BLaER1 treated with 17β-estradiol and CSF1 and Interleukin-3, amounts not matched to agents 10 nM and 100 nM (cell line): ENCODE results near the gene PRKAR2B.
A peak's percentile ranks its signal among the peaks of the same experiment; 100 is the strongest.

ENCODE experiments used
- H3K27ac ChIP-seq, 11 experiments: shearing (Covaris generic); formaldehyde crosslinking; 2 replicates each; pipeline ENCODE4 v1.8.1; 2022
- H3K27me3 ChIP-seq, 11 experiments: shearing (Covaris generic); formaldehyde crosslinking; 2 replicates each; pipeline ENCODE4 v1.8.1; 2022
- H3K36me3 ChIP-seq, 11 experiments: shearing (Covaris generic); formaldehyde crosslinking; 2 replicates each; pipeline ENCODE4 v1.8.1; 2022
- H3K4me1 ChIP-seq, 10 experiments: shearing (Covaris generic); formaldehyde crosslinking; 2 replicates each; pipeline ENCODE4 v1.8.1; 2022
- H3K4me2 ChIP-seq, 11 experiments: shearing (Covaris generic); formaldehyde crosslinking; 2 replicates each; pipeline ENCODE4 v1.8.1; 2022
- H3K4me3 ChIP-seq, 10 experiments: shearing (Covaris generic); formaldehyde crosslinking; 2 replicates each; pipeline ENCODE4 v1.8.1; 2022
- H3K9ac ChIP-seq, 11 experiments: shearing (Covaris generic); formaldehyde crosslinking; 2 replicates each; pipeline ENCODE4 v1.8.1; 2022
- H3K9me3 ChIP-seq, 11 experiments: shearing (Covaris generic); formaldehyde crosslinking; replicated peaks in 1 of 11; 2 replicates each; pipeline ENCODE4 v1.8.1; 2022
- H4K20me1 ChIP-seq, 11 experiments: shearing (Covaris generic); formaldehyde crosslinking; 2 replicates each; pipeline ENCODE4 v1.8.1; 2022
- Cebpa-rat ChIP-seq, 11 experiments: shearing (Covaris generic); IDR thresholded peaks; 2 replicates each; pipeline ENCODE4 v1.8.1; 2022

Gene PRKAR2B

DNA sequence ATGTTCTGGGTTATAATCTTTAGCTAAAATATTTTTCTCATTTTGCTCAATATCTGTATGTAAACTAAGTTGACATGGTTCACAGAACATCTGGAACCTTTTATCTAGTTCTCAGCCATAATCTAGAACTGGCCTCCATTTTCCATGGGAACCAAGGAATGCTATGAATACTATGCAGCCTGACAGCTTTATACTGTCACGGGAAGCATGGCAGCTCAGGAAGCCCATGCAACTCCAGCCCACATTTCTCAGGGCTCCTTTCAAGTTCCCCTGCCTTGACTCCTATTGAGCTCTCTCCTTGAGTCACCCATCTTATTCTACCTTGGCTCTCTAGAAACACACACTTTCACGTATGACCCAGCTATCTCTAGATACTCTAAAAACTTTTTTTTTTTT, 36.6 kb upstream of the PRKAR2B start:
- no peak overlapping the region for H3K4me2 ChIP-seq
- H4K20me1 ChIP-seq, result no peaks in the 10 kb centered on the region
- H3K9ac ChIP-seq, result no peak overlapping the region
- H3K36me3 ChIP-seq, result no peaks in the 10 kb centered on the region
- no peak for TF ChIP-seq Cebpa-rat (IDR thresholded peaks at IDR 0.05)
- H3K27me3 ChIP-seq, result no peaks in the 10 kb centered on the region
- H3K27ac ChIP-seq, result no peak overlapping the region
- H3K9me3 ChIP-seq, result no peaks in the 10 kb centered on the region
- no peak overlapping the region for H3K4me3 ChIP-seq
- H3K4me1 ChIP-seq, result no peaks in the 10 kb centered on the region

DNA sequence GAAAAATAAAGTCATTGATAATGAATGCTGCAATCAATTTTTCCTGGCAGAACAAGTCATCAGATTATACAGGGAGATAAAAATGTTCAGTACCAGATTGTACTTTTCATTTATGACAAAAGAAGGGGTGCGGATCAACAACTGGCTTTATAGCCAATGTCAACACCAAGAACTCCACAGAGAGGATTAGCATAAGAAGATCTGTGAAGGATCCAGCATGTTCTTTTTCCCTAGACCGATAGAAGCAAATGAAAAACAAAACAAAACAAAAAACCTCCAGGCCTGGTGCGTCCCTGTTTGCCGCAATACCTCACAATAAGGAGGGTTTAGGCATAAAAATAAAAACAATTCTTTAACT, 34.7 kb upstream of the PRKAR2B start:
- Histone ChIP-seq H3K4me1 (no peaks in the 10 kb centered on the region), H3K4me2 (no peak overlapping the region), H3K9me3 (no peaks in the 10 kb centered on the region), H3K9ac (no peak overlapping the region), H3K36me3 (no peaks in the 10 kb centered on the region), H3K4me3 (no peak overlapping the region), H4K20me1 (no peaks in the 10 kb centered on the region), H3K27ac (no peak overlapping the region), H3K27me3 (no peaks in the 10 kb centered on the region)
- TF ChIP-seq Cebpa-rat (IDR thresholded peaks at IDR 0.05), result no peak

DNA sequence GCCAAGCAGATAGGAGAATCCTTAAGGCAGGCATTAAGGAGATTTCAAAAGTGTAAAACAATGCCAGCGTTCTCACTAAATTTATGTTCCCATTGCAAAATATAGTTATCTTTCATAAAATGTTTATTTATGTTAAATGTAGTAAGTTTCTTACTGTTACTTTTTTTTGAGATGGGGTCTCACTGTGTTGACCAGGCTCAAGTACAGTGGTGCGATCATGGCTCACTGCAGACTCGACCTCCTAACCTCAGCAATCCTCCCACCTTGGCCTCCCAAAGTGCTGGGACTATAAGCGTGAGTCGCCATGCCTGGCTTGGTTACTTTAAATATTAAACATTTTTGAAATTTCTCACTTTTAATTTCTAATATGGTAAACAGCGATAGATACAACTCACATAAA, 31.8 kb upstream of the PRKAR2B start:
- H3K9ac ChIP-seq, result no peak overlapping the region
- H3K9me3 ChIP-seq, result no peaks in the 10 kb centered on the region
- TF ChIP-seq Cebpa-rat (IDR thresholded peaks at IDR 0.05), result no peak
- no peaks in the 10 kb centered on the region for H3K36me3 ChIP-seq
- no peak overlapping the region for H3K4me2 ChIP-seq
- H3K27ac ChIP-seq, result no peak overlapping the region
- H3K27me3 ChIP-seq, result no peaks in the 10 kb centered on the region
- no peaks in the 10 kb centered on the region for H4K20me1 ChIP-seq
- no peaks in the 10 kb centered on the region for H3K4me1 ChIP-seq
- H3K4me3 ChIP-seq, result no peak overlapping the region

DNA sequence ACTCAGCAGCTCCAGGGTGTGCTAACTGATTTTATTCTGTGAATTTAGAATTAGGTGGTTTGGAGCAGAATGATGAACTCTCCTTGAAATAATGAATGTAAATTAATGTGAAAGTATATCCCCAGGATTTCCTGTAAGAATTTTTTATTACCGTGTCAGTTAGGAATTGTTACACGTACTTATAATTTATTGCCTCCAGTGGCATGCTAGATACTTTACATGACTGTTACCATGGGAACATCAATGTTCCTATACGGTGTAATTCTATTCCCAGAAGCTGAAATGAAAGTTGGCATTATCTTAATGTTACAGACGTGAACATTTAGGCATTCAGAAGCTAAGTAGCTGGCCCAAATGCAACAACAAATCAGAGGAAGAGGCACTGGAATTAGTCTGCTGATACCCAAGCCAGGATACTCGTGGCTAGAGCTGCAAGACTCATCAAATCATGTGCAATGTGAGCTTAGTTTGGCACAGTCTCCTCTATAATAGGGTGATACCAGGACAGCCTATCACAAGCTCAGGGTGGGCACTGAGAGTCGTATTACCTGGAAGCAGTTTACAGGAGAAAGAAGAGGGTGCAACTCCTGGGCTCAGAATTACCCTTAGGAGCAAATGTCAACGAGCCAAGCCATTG, 30.0 kb upstream of the PRKAR2B start:
- H3K27me3 ChIP-seq, result no peaks in the 10 kb centered on the region
- no peaks in the 10 kb centered on the region for H4K20me1 ChIP-seq
- no peaks in the 10 kb centered on the region for H3K4me1 ChIP-seq
- H3K9me3 ChIP-seq, result no peaks in the 10 kb centered on the region
- no peak overlapping the region for H3K9ac ChIP-seq
- no peak for TF ChIP-seq Cebpa-rat (IDR thresholded peaks at IDR 0.05)
- H3K4me3 ChIP-seq, result no peak overlapping the region
- no peaks in the 10 kb centered on the region for H3K36me3 ChIP-seq
- H3K27ac ChIP-seq, result no peak overlapping the region
- no peak overlapping the region for H3K4me2 ChIP-seq

DNA sequence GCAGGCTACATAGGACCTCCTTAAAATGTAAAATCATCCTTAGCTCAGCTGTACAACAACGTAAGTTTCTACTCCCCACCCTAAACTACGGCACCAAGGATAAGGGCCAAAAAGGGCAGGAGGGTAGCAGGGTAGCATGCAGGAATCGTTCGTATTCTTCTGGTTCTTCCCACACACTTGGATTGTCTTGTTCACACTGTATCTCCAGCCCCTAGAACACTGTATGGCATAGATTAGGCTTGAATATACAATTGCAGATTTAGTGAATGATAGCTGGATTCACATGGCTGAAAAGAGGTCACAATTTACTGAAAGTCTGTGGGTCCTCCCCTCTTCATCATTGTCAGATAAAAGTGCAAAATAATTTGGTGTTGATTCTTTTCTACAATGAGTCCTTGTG, 28.2 kb upstream of the PRKAR2B start:
- Histone ChIP-seq H4K20me1 (no peaks in the 10 kb centered on the region), H3K36me3 (no peaks in the 10 kb centered on the region), H3K4me1 (peaks cover 0 to 9% (median 7%) of the 10 kb centered on the region in 10 experiments; a peak in 11 of 20 replicates), H3K9me3 (no peaks in the 10 kb centered on the region), H3K27ac (no peak overlapping the region), H3K4me3 (no peak overlapping the region), H3K9ac (no peak overlapping the region), H3K27me3 (no peaks in the 10 kb centered on the region), H3K4me2 (no peak overlapping the region)
- TF ChIP-seq Cebpa-rat (IDR thresholded peaks at IDR 0.05), result no peak

DNA sequence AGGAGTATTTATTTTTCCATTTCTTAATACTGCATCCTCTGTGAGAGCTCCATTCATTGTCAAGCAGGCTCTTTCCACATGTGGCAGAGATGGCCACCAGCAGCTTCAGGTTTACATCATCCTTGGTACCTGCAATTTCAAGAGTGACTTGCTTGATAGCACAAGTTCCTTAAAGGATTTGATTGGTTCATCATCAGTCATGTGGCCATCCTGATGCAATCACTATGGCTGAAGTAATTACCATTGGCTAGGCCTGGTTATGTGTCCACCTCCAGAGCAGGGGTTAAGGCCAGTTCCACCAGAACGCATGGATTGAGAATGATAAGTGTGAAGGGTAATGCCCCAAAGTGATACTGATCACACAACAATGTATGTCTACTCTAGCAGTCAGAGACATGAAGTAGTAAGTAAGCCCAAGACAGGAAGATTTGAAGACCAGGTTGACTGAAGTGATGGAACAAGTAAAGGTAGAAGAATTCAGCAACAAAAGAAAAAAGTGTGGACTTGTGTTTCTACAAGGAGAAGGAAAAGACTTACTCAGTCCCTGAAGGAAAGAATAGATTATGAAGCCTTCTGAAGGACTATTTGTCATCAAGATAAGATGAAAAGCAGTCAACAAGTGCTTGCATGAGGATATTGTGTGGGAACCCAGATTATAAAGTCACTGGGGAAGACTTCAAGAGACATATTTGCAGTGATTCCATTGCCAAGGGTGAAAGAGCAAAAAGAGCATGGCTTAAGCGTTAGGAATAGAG, 26.4 kb upstream of the PRKAR2B start:
- Histone ChIP-seq H3K4me1 (peaks cover 0 to 9% (median 7%) of the 10 kb centered on the region in 10 experiments; a peak in 11 of 20 replicates), H3K36me3 (no peaks in the 10 kb centered on the region), H3K27me3 (no peaks in the 10 kb centered on the region), H4K20me1 (no peaks in the 10 kb centered on the region), H3K4me3 (no peak overlapping the region), H3K27ac (no peak overlapping the region), H3K4me2 (no peak overlapping the region), H3K9me3 (peaks cover 0 to 5% (median 2%) of the 10 kb centered on the region in 11 experiments; a peak in 10 of 22 replicates), H3K9ac (no peak overlapping the region)
- TF ChIP-seq Cebpa-rat (IDR thresholded peaks at IDR 0.05), result no peak

DNA sequence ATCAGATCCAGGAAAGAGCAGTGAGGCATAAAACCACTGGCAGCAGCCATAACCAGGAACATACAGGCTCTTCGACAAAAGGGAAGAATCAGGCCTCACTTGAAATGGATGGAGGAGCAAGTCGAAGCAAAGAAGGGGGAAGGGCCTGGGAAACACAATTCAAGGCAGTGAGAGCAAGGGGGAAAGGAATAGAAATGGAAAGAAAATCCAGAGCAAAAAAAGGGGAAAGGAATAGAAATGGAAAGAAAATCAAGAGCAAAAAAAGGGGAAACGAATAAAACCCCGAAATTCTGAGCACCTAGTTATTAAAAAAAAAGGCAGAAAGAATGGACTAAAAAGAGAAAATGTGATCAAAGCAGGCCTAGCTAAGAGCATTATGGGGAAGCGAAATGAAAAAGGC, 24.1 kb upstream of the PRKAR2B start:
- Histone ChIP-seq H3K4me3 (no peak overlapping the region), H3K9me3 (peaks cover 0 to 12% (median 8%) of the 10 kb centered on the region in 11 experiments; a peak in 14 of 22 replicates), H3K4me1 (peaks cover 6 to 25% (median 10%) of the 10 kb centered on the region in 10 experiments; a peak in 16 of 20 replicates), H3K27ac (no peak overlapping the region), H3K9ac (no peak overlapping the region), H4K20me1 (no peaks in the 10 kb centered on the region), H3K27me3 (no peaks in the 10 kb centered on the region), H3K4me2 (peak overlapping the region in 8 of 11 experiments; percentile 4 to 43 (median 33); a peak in 10 of 22 replicates), H3K36me3 (no peaks in the 10 kb centered on the region)
- TF ChIP-seq Cebpa-rat (IDR thresholded peaks at IDR 0.05), result no peak

DNA sequence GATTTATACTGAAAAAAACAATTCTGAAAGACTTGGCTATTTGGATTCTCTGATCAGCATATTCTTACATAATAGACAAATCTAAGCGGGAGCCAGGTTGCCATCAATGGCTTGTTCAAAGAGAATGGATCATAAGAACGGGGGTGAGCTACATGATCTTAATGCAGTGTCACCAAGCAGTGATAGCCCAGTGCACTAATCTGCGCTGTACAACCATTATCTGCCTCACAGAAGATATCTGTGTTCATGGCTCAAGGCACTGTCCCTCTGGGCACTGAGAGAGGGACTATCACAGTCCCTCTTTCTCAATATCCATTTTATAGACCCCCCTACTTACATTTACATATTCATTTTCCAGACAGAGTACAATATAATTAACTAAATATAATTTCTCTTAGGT, 22.9 kb upstream of the PRKAR2B start:
- H3K4me1 ChIP-seq, result peaks cover 6 to 37% (median 22%) of the 10 kb centered on the region in 10 experiments; a peak in 16 of 20 replicates
- H3K9me3 ChIP-seq, result peaks cover 0 to 12% (median 8%) of the 10 kb centered on the region in 11 experiments; a peak in 14 of 22 replicates
- H3K27me3 ChIP-seq, result no peaks in the 10 kb centered on the region
- no peaks in the 10 kb centered on the region for H4K20me1 ChIP-seq
- no peak overlapping the region for H3K4me3 ChIP-seq
- H3K4me2 ChIP-seq, result no peak overlapping the region
- TF ChIP-seq Cebpa-rat (IDR thresholded peaks at IDR 0.05), result no peak
- no peak overlapping the region for H3K9ac ChIP-seq
- no peaks in the 10 kb centered on the region for H3K36me3 ChIP-seq
- no peak overlapping the region for H3K27ac ChIP-seq

DNA sequence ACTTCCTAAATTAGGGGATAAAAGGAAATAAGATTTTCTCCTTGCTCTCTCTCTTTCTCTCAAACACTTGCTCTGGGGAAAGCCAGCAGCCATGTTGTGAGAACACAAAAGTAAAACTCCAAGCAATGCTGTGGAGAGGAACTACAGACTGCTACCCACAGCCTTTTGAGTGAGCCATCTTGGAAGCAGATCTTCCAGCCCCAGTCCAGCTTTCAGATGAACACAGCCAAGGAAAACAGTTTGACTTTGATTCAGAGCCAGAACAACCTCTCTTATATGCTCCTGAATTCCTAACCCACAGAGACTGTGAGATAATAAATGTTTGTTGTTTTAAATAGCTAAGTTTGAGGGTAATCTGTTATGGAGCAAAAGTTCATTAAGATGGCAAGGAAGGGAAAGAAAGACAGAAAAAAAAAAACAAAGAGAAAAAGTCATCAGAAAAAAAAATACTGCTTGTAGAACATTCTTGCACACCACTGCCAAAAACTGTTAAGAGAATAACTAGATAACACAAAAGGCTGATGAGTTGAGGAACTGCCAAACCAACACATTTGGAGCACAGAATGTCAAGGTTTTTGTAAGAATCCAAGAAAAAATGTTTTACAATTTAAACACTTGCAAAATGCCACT, 20.9 kb upstream of the PRKAR2B start:
- Histone ChIP-seq H3K4me2 (no peak overlapping the region), H3K27me3 (no peaks in the 10 kb centered on the region), H3K9me3 (peaks cover 0 to 12% (median 8%) of the 10 kb centered on the region in 11 experiments; a peak in 14 of 22 replicates), H3K4me1 (peaks cover 23 to 57% (median 42%) of the 10 kb centered on the region in 10 experiments), H3K4me3 (no peak overlapping the region), H3K27ac (no peak overlapping the region), H4K20me1 (no peaks in the 10 kb centered on the region), H3K9ac (no peak overlapping the region), H3K36me3 (no peaks in the 10 kb centered on the region)
- no peak for TF ChIP-seq Cebpa-rat (IDR thresholded peaks at IDR 0.05)
